ENCODE data around the gene GALNT10. TPM values are rescaled to one million over a fixed set of nuclear protein-coding genes. Genes with fewer than 3 reads are reported as not detected.

The GALNT10 gene
- polyA plus RNA-seq, 2 of the 4 experiments (the other 2 are of a cell fraction) = 110 to 156 TPM

DNA sequence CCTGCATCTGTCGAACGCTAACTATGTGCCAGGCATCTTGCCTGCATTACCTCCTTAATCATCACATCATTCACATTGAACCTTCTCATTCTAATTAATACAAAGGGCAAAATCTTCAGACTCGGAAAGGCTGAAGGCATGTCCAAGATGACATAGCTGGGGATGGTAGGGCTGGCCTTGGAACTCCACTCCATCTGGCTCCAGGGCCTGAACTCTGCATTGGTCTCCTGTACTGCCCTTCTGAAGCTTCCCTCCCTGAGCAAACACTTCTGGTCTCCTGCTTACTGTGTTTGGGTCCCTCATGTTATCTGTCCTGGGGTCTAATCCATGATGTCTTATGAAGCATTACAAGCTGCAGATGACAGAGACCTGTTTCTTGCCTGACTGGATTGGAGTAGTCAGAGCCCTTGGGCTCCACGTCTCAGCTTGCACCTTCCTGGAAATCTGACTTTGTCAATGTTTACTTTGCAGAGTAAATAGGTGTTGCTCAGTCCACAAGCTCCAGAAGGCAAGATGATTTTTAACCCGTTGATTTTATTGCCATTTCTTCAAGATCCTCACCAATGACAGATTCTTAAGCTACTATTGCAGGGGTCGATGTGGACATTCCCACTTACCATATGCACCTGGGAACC, 106.1 kb downstream of the GALNT10 start:
- peak; percentile 79 for FAIRE-seq
- TF ChIP-seq POLR2AphosphoS2 (conservative IDR thresholded peaks at IDR 0.05; ENCODE audit: low read length) = no peak
- TF ChIP-seq, protein P1, sequence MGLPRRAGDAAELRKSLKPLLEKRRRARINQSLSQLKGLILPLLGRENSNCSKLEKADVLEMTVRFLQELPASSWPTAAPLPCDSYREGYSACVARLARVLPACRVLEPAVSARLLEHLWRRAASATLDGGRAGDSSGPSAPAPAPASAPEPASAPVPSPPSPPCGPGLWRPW (IDR thresholded peaks at IDR 0.05) = no peak
- TF ChIP-seq PHF8 (IDR thresholded peaks at IDR 0.05; ENCODE audit: borderline replicate concordance, low read depth) = no peak
- no peak for TF ChIP-seq FOSL2 (IDR thresholded peaks at IDR 0.05)
- peak; percentile 48; the same call in 1 of the 2 replicates for TF ChIP-seq FOSL2 (CRISPR knock-in tag; IDR thresholded peaks at IDR 0.05)
- no peak for TF ChIP-seq CBX2 (IDR thresholded peaks at IDR 0.05; ENCODE audit: borderline replicate concordance, low read depth)
- TF ChIP-seq TFCP2L1 (CRISPR knock-in tag; IDR thresholded peaks at IDR 0.05) = no peak
- TF ChIP-seq HOXB5 (CRISPR knock-in tag; IDR thresholded peaks at IDR 0.05) = no peak
- TF ChIP-seq CEBPB (IDR thresholded peaks at IDR 0.05) = peak; percentile 58 to 69; a peak in 3 of 4 replicates
- TF ChIP-seq EHF (CRISPR knock-in tag; IDR thresholded peaks at IDR 0.05) = no peak
- peak; percentile 46 to 50; a peak in 2 of 5 replicates for TF ChIP-seq JUN (IDR thresholded peaks at IDR 0.05)
- peak; percentile 40; the same call in 1 of the 2 replicates for TF ChIP-seq JUNB (IDR thresholded peaks at IDR 0.05)
- TF ChIP-seq, protein P2, sequence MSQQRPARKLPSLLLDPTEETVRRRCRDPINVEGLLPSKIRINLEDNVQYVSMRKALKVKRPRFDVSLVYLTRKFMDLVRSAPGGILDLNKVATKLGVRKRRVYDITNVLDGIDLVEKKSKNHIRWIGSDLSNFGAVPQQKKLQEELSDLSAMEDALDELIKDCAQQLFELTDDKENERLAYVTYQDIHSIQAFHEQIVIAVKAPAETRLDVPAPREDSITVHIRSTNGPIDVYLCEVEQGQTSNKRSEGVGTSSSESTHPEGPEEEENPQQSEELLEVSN (IDR thresholded peaks at IDR 0.05; ENCODE audit: borderline replicate concordance, low read depth) = no peak
- peak; percentile 44 to 51; a peak in 2 of 5 replicates for TF ChIP-seq EP300 (IDR thresholded peaks at IDR 0.05)
- no peak for TF ChIP-seq HOXA7 (CRISPR knock-in tag; IDR thresholded peaks at IDR 0.05)
- peak; percentile 72; the same call in 1 of the 2 replicates for TF ChIP-seq GATA3 (IDR thresholded peaks at IDR 0.05; ENCODE audit: borderline replicate concordance)
- no peak for TF ChIP-seq KDM1A (IDR thresholded peaks at IDR 0.05; ENCODE audit: low read depth)
- TF ChIP-seq ZSCAN20 (CRISPR knock-in tag; IDR thresholded peaks at IDR 0.05) = no peak
- TF ChIP-seq ZFP36 (IDR thresholded peaks at IDR 0.05; ENCODE audit: borderline replicate concordance, partially characterized antibody) = no peak
- no peak for TF ChIP-seq RNF2 (IDR thresholded peaks at IDR 0.05; ENCODE audit: borderline replicate concordance, low read depth)
- TF ChIP-seq MAZ (IDR thresholded peaks at IDR 0.05; ENCODE audit: borderline replicate concordance, low read depth, low read length) = no peak
- TF ChIP-seq, protein P3, sequence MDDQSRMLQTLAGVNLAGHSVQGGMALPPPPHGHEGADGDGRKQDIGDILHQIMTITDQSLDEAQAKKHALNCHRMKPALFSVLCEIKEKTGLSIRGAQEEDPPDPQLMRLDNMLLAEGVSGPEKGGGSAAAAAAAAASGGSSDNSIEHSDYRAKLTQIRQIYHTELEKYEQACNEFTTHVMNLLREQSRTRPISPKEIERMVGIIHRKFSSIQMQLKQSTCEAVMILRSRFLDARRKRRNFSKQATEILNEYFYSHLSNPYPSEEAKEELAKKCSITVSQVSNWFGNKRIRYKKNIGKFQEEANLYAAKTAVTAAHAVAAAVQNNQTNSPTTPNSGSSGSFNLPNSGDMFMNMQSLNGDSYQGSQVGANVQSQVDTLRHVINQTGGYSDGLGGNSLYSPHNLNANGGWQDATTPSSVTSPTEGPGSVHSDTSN (IDR thresholded peaks at IDR 0.05) = no peak
- no peak for TF ChIP-seq ZC3H11A (IDR thresholded peaks at IDR 0.05)
- no peak for TF ChIP-seq MAFK (IDR thresholded peaks at IDR 0.05; ENCODE audit: partially characterized antibody)
- no peak for TF ChIP-seq ESRRA (IDR thresholded peaks at IDR 0.05; ENCODE audit: borderline replicate concordance, low read length)
- TF ChIP-seq RAD21 (conservative IDR thresholded peaks at IDR 0.05 in 1 of 2, IDR thresholded peaks at IDR 0.05 in 1 of 2) = peak; percentile 3 to 37; a peak in 3 of 5 replicates
- no peak for TF ChIP-seq NPAS2 (CRISPR knock-in tag; IDR thresholded peaks at IDR 0.05; ENCODE audit: borderline replicate concordance)
- no peak for TF ChIP-seq HOXB13 (CRISPR knock-in tag; IDR thresholded peaks at IDR 0.05; ENCODE audit: low read depth)
- TF ChIP-seq SMC3 (IDR thresholded peaks at IDR 0.05) = peak; percentile 29; the same call in 1 of the 3 replicates
- TF ChIP-seq POLR2A (IDR thresholded peaks at IDR 0.05; ENCODE audit: low read length) = no peak
- TF ChIP-seq FOXS1 (CRISPR knock-in tag; IDR thresholded peaks at IDR 0.05) = no peak
- TF ChIP-seq, protein P4, sequence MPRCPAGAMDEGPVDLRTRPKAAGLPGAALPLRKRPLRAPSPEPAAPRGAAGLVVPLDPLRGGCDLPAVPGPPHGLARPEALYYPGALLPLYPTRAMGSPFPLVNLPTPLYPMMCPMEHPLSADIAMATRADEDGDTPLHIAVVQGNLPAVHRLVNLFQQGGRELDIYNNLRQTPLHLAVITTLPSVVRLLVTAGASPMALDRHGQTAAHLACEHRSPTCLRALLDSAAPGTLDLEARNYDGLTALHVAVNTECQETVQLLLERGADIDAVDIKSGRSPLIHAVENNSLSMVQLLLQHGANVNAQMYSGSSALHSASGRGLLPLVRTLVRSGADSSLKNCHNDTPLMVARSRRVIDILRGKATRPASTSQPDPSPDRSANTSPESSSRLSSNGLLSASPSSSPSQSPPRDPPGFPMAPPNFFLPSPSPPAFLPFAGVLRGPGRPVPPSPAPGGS (IDR thresholded peaks at IDR 0.05) = no peak
- TF ChIP-seq CHD2 (IDR thresholded peaks at IDR 0.05; ENCODE audit: low read length, partially characterized antibody) = no peak
- TF ChIP-seq, protein P5, sequence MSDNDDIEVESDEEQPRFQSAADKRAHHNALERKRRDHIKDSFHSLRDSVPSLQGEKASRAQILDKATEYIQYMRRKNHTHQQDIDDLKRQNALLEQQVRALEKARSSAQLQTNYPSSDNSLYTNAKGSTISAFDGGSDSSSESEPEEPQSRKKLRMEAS (IDR thresholded peaks at IDR 0.05) = peak; percentile 48; the same call in 1 of the 2 replicates
- TF ChIP-seq, protein P6, sequence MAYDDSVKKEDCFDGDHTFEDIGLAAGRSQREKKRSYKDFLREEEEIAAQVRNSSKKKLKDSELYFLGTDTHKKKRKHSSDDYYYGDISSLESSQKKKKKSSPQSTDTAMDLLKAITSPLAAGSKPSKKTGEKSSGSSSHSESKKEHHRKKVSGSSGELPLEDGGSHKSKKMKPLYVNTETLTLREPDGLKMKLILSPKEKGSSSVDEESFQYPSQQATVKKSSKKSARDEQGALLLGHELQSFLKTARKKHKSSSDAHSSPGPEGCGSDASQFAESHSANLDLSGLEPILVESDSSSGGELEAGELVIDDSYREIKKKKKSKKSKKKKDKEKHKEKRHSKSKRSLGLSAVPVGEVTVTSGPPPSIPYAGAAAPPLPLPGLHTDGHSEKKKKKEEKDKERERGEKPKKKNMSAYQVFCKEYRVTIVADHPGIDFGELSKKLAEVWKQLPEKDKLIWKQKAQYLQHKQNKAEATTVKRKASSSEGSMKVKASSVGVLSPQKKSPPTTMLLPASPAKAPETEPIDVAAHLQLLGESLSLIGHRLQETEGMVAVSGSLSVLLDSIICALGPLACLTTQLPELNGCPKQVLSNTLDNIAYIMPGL (CRISPR knock-in tag; IDR thresholded peaks at IDR 0.05; ENCODE audit: borderline replicate concordance) = no peak
- no peak for TF ChIP-seq MYC (IDR thresholded peaks at IDR 0.05; ENCODE audit: borderline replicate concordance, low read length)
- no peak for TF ChIP-seq ZNF302 (CRISPR knock-in tag; IDR thresholded peaks at IDR 0.05)
- TF ChIP-seq HEYL (CRISPR knock-in tag; IDR thresholded peaks at IDR 0.05) = no peak

More for the DNA sequence above, 106.1 kb downstream of the GALNT10 start:
- POLR2A ChIA-PET = interaction anchor here (1.0 to 1.1 kb wide), 3 partner anchors 10 to 106 kb away, joined by 3 to 6 read pairs (median 4); partner anchors contain the start of gene GALNT10
- Histone ChIP-seq H3K27ac (peak overlapping the region; percentile 82 to 97), H3K9me3 (no peaks in the 10 kb centered on the region), H3K4me2 (peak overlapping the region; percentile 76), H3K4me1 (peaks cover 77% of the 10 kb centered on the region), H3K4me3 (peak overlapping the region; percentile 4; the same call in 1 of the 3 replicates)
- WGBS (ENCODE audit: missing lambda C conversion rate) = 30% methylated on average over 6 of the region's 6 CpGs
- ATAC-seq (peak; percentile 86 to 94), DNase-seq (ENCODE audit: low read depth in 1 of 2, low spot score in 1 of 2) (peak in 1 of 2 experiments; percentile 74)
- CTCF ChIA-PET = interaction anchor here (1.1 to 2.2 kb wide), 9 partner anchors 10 to 109 kb away, joined by 3 to 6 read pairs (median 4); partner anchors contain the start of gene GALNT10
